Skeletal muscle cell (primary cell): ENCODE results near the gene GRIP2.
"Not testable (repeated sequence)": the region's sequence is repeated elsewhere in the genome, so short reads cannot be mapped to it uniquely, and the experiment has no call there.

ENCODE experiments used
- DNase-seq: peaks from one replicate; pipeline ENCODE4 v3.0.0-alpha.2; 2010; ENCODE audit warnings: low read depth
- H3K4me3 ChIP-seq: 2 replicates; pipeline ENCODE4 v1.5.1; 2011; ENCODE audit warnings: low read depth, mild to moderate bottlenecking, control low read depth, low read length, moderate library complexity

GRIP2 gene

GRCh38 chr3:14524311-14524711, 15.8 kb downstream of the GRIP2 start:
- no peak overlapping the region for H3K4me3 ChIP-seq
- no peak for DNase-seq

GRCh38 chr3:14523792-14524191, 16.4 kb downstream of the GRIP2 start:
- peak; percentile 2 for DNase-seq

GRCh38 chr3:14522768-14523167, 17.4 kb downstream of the GRIP2 start:
- no peak for DNase-seq
- H3K4me3 ChIP-seq = no peak overlapping the region

More at GRCh38 chr3:14523792-14524191, 16.4 kb downstream of the GRIP2 start:
- no peak overlapping the region for H3K4me3 ChIP-seq

GRCh38 chr3:14522129-14522691, 17.9 kb downstream of the GRIP2 start:
- DNase-seq = no peak
- no peak overlapping the region for H3K4me3 ChIP-seq

GRCh38 chr3:14521611-14522010, 18.5 kb downstream of the GRIP2 start:
- no peak overlapping the region for H3K4me3 ChIP-seq
- DNase-seq = no peak

- no peak overlapping the region for H3K4me3 ChIP-seq
- DNase-seq = no peak
Measured at GRCh38 chr3:14520967-14521366, 19.2 kb downstream of the GRIP2 start.

GRCh38 chr3:14520149-14520548, 20.0 kb downstream of the GRIP2 start:
- H3K4me3 ChIP-seq = no peak overlapping the region

GRCh38 chr3:14519406-14519805, 20.7 kb downstream of the GRIP2 start:
- DNase-seq = no peak
- H3K4me3 ChIP-seq = no peak overlapping the region

More at GRCh38 chr3:14520149-14520548, 20.0 kb downstream of the GRIP2 start:
- no peak for DNase-seq

GRCh38 chr3:14518893-14519292, 21.2 kb downstream of the GRIP2 start:
- no peak for DNase-seq

GRCh38 chr3:14518432-14518802, 21.7 kb downstream of the GRIP2 start:
- no peak for DNase-seq
- no peak overlapping the region for H3K4me3 ChIP-seq

More at GRCh38 chr3:14518893-14519292, 21.2 kb downstream of the GRIP2 start:
- no peak overlapping the region for H3K4me3 ChIP-seq

GRCh38 chr3:14517601-14518431, 22.3 kb downstream of the GRIP2 start:
- no peak for DNase-seq

GRCh38 chr3:14516738-14517345, 23.3 kb downstream of the GRIP2 start:
- no peak for DNase-seq
- H3K4me3 ChIP-seq = no peak overlapping the region

More at GRCh38 chr3:14517601-14518431, 22.3 kb downstream of the GRIP2 start:
- H3K4me3 ChIP-seq = no peak overlapping the region

GRCh38 chr3:14515526-14515925, 24.6 kb downstream of the GRIP2 start:
- H3K4me3 ChIP-seq, DNase-seq: not testable (repeated sequence)

GRCh38 chr3:14514323-14514720, 25.8 kb downstream of the GRIP2 start:
- H3K4me3 ChIP-seq = no peak overlapping the region
- DNase-seq = no peak

GRCh38 chr3:14513566-14514322, 26.4 kb downstream of the GRIP2 start:
- no peak for DNase-seq
- no peak overlapping the region for H3K4me3 ChIP-seq

- no peak overlapping the region for H3K4me3 ChIP-seq
- DNase-seq = no peak
Measured at GRCh38 chr3:14512942-14513327, 27.2 kb downstream of the GRIP2 start.

- no peak overlapping the region for H3K4me3 ChIP-seq
- DNase-seq = no peak
Measured at GRCh38 chr3:14512281-14512941, 27.7 kb downstream of the GRIP2 start.

GRCh38 chr3:14511623-14512280, 28.4 kb downstream of the GRIP2 start:
- DNase-seq = no peak
- H3K4me3 ChIP-seq = no peak overlapping the region
